Uterus (tissue), 4 donors: ENCODE data around the gene COX6A2. TPM values are rescaled to one million over a fixed set of nuclear protein-coding genes. Genes with fewer than 3 reads are reported as not detected.

ENCODE experiments used
- DNase-seq, 2 donors: peaks; one replicate each; pipeline ENCODE4 v3.0.0-alpha.2; 2019 to 2020
- H3K27ac ChIP-seq, 2 donors: fragments of 200-600 bp; sonication (generic); 1 replicate in 1 of 2; 2 replicates in 1 of 2; pipeline ENCODE4 v1.5.1; 2016 to 2018
- H3K27me3 ChIP-seq, 2 donors: fragments of 200-600 bp; sonication (generic); one replicate each; pipeline ENCODE4 v1.5.1; 2018 to 2019; ENCODE audit warnings: control low read depth in 1 of 2
- H3K36me3 ChIP-seq, 2 donors: fragments of 200-600 bp; sonication (generic); one replicate each; pipeline ENCODE4 v1.5.1; 2019; ENCODE audit warnings: control low read depth in 1 of 2
- H3K4me1 ChIP-seq, 2 donors: fragments of 200-600 bp; sonication (generic); one replicate each; pipeline ENCODE4 v1.5.1; 2018 to 2019; ENCODE audit warnings: control low read depth in 1 of 2
- H3K4me3 ChIP-seq, 2 donors: fragments of 200-600 bp; sonication (generic); 1 replicate in 1 of 2; 2 replicates in 1 of 2; pipeline ENCODE4 v1.5.1; 2018 to 2019; ENCODE audit warnings: mild to moderate bottlenecking in 1 of 2
- H3K9me3 ChIP-seq, 2 donors: fragments of 200-600 bp; sonication (generic); one replicate each; pipeline ENCODE4 v1.5.1; 2019; ENCODE audit warnings: control low read depth in 1 of 2
- POLR2A ChIP-seq, 2 donors: fragments of 450-650 bp; IDR thresholded peaks; one replicate each; pipeline ENCODE4 v1.6.1; 2016; ENCODE audit warnings: antibody characterized with exemption in 2 of 2, mild to moderate bottlenecking in 1 of 2, moderate library complexity in 1 of 2
- intact Hi-C: fragments of 100-400 bp; cut with DNase I; formaldehyde crosslinking; loops from one replicate; pipeline ENCODE4 v1.15.1; 2023; ENCODE audit warnings: low total_unique reads
- total RNA-seq, 4 donors: library from RNA; depleted of rRNA in 3 of 4; stranded (reverse); fragments of >200 nt in 3 of 4; gene quantifications; one replicate each; pipeline versions ENCODE4 v1.1.0 to v1.2.4, GENCODE V29; 2014 to 2023
- TF ChIP-seq, protein P1 (sequence below), 4 experiments: fragments of 200-600 bp in 2 of 4; fragments of 450-650 bp in 2 of 4; sonication (generic) in 2 of 4; IDR thresholded peaks; one replicate each; pipeline ENCODE4 v1.5.1; 2016 to 2019; ENCODE audit warnings: antibody characterized with exemption in 4 of 4, mild to moderate bottlenecking in 2 of 4, moderate library complexity in 1 of 4
- donor health status: DM: yes; HTN: yes; CAD: no.

Gene COX6A2
- total RNA-seq, 4 donors from 2014 or later = not detected

DNA sequence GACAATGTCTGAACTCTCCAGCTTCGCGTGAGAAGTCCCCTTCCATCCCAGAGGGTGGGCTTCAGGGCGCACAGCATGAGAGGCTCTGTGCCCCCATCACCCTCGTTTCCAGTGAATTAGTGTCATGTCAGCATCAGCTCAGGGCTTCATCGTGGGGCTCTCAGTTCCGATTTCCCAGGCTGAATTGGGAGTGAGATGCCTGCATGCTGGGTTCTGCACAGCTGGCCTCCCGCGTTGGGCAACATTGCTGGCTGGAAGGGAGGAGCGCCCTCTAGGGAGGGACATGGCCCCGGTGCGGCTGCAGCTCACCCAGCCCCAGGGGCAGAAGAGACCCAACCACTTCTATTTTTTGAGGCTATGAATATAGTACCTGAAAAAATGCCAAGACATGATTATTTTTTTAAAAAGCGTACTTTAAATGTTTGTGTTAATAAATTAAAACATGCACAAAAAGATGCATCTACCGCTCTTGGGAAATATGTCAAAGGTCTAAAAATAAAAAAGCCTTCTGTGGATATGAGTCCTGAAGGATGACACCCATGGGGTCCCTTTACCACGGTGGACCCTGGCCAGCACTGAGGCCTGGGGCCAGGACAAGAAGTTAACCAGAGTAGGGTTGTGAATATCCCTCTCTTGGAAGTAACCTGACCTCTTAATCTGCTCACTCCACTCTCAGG lies 45.5 kb downstream of the COX6A2 start:
- no peaks in the 10 kb centered on the region for H3K27me3 ChIP-seq
- DNase-seq = peak in 1 of 2 donors; percentile 23
- intact Hi-C loops = no loop called here

DNA sequence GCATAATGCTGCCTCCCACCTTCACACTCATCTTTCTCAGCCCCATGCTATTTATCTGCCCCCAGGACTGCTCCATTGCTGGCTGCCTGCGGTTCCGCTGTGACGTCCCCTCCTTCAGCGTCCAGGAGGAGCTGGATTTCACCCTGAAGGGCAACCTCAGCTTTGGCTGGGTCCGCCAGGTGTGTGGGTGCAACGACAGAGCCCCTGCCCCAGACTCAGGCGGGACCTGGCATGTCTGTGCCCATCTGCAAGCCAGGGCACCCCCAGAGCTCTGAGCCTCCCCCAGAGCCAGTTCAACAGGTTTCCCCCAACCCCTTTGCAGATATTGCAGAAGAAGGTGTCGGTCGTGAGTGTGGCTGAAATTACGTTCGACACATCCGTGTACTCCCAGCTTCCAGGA lies 48.0 kb downstream of the COX6A2 start:
- Histone ChIP-seq H3K9me3 (no peaks in the 10 kb centered on the region), H3K27ac (no peak overlapping the region), H3K27me3 (no peaks in the 10 kb centered on the region), H3K4me1 (no peaks in the 10 kb centered on the region), H3K4me3 (no peak overlapping the region), H3K36me3 (no peaks in the 10 kb centered on the region)
- intact Hi-C loops = no loop called here
- no peak for DNase-seq
- TF ChIP-seq POLR2A (IDR thresholded peaks at IDR 0.05) = no peak
- TF ChIP-seq, protein P1, sequence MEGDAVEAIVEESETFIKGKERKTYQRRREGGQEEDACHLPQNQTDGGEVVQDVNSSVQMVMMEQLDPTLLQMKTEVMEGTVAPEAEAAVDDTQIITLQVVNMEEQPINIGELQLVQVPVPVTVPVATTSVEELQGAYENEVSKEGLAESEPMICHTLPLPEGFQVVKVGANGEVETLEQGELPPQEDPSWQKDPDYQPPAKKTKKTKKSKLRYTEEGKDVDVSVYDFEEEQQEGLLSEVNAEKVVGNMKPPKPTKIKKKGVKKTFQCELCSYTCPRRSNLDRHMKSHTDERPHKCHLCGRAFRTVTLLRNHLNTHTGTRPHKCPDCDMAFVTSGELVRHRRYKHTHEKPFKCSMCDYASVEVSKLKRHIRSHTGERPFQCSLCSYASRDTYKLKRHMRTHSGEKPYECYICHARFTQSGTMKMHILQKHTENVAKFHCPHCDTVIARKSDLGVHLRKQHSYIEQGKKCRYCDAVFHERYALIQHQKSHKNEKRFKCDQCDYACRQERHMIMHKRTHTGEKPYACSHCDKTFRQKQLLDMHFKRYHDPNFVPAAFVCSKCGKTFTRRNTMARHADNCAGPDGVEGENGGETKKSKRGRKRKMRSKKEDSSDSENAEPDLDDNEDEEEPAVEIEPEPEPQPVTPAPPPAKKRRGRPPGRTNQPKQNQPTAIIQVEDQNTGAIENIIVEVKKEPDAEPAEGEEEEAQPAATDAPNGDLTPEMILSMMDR (IDR thresholded peaks at IDR 0.05) = no peak

More for the DNA sequence above, 45.5 kb downstream of the COX6A2 start:
- Histone ChIP-seq H3K9me3 (no peaks in the 10 kb centered on the region), H3K36me3 (no peaks in the 10 kb centered on the region), H3K27ac (no peak overlapping the region), H3K4me1 (no peaks in the 10 kb centered on the region), H3K4me3 (no peak overlapping the region)
- TF ChIP-seq, protein P1 (IDR thresholded peaks at IDR 0.05) = peak in 2 of 4 experiments; percentile 6 to 7
- no peak for TF ChIP-seq POLR2A (IDR thresholded peaks at IDR 0.05)

Other genes starting within 250 kb of the COX6A2 start
- gene FUS, start 248.2 kb downstream of the COX6A2 start, total RNA-seq = 100 to 1,000 TPM in 2 of 4 donors, 10 to 100 TPM in 2; 21.5 to 356 (median 109) TPM
- 10 to 100 TPM; 12.7 to 87.1 (median 18.0) TPM for gene PYCARD, start 225.6 kb downstream of the COX6A2 start, total RNA-seq
- gene TRIM72, start 214.2 kb downstream of the COX6A2 start, total RNA-seq = under 1 TPM in 1 of 4 donors, not detected in 3; under 0.01 TPM
- gene PYDC1, start 211.2 kb downstream of the COX6A2 start, total RNA-seq = not detected
- 1 to 10 TPM; 3.1 to 7.9 (median 5.1) TPM for gene ITGAM, start 168.4 kb downstream of the COX6A2 start, total RNA-seq
- gene ITGAX, start 73.2 kb downstream of the COX6A2 start, total RNA-seq = 1 to 10 TPM in 3 of 4 donors, not detected in 1; 1.4 to 3.5 (median 2.6) TPM
- gene ITGAD, start 35.0 kb downstream of the COX6A2 start, total RNA-seq = under 1 TPM in 1 of 4 donors, not detected in 3; 0.12 TPM
- 1 to 10 TPM in 3 of 4 donors, not detected in 1; 1.0 to 3.3 (median 1.5) TPM for gene ZNF843, start 14.4 kb upstream of the COX6A2 start, total RNA-seq
- 10 to 100 TPM in 2 of 4 donors, 1 to 10 TPM in 2; 2.1 to 12.7 (median 8.0) TPM for gene ARMC5, start 31.1 kb upstream of the COX6A2 start, total RNA-seq
- 100 to 1,000 TPM in 2 of 4 donors, 10 to 100 TPM in 2; 61.1 to 336 (median 107) TPM for gene TGFB1I1, start 43.8 kb upstream of the COX6A2 start, total RNA-seq
- 1 to 10 TPM in 1 of 4 donors, under 1 TPM in 1, not detected in 2; 0.83 to 2.4 TPM for gene SLC5A2, start 54.8 kb upstream of the COX6A2 start, total RNA-seq
- gene RUSF1, start 80.0 kb upstream of the COX6A2 start, total RNA-seq = 10 to 100 TPM; 19.2 to 93.5 (median 82.9) TPM
- 1 to 10 TPM in 1 of 4 donors, not detected in 3; 5.6 TPM for gene AHSP, start 99.5 kb upstream of the COX6A2 start, total RNA-seq